ENCODE results near the gene EIF2S2. TPM values are rescaled to one million over a fixed set of nuclear protein-coding genes. Genes with fewer than 3 reads are reported as not detected.

The EIF2S2 gene
- total RNA-seq, 1 donor from 2014 or later = 41.1 TPM

DNA sequence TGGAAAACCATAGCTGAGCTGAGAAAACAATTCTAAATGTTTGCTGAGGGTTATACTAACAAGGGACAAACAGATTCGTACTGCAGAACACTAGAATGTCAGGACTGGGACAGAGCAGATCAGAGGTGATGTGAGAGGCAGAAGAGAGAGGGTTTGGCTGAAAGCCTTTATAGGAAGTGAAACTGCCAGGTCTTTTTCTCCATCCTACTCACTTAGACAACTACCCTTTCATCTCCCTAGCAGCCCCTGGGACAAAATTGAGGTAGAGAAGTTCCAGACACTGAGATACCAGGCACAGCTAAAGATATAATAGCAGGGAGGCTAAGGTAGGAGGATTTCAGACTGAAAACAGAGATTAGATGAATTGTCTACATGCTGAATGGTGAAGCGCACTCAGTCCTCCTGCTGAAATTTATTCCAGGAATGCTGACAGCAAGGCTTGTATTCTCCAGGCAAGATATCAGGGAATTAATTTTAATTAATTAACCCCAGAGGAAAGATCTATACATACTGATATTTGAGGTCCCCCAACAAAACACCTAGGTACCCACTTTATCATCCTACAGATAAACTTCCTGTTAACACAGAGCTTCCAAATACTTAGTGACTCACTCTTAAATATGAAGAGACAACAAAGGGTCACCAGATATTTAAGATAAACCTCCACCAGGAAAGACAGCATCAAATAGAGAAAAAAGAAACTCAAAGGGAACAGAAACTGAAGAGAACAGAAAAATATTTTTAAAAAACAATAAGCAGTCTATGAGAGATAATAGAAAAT, 12.6 kb upstream of the EIF2S2 start:
- intact Hi-C loops (cut with micrococcal nuclease) = loop anchor here (5.0 kb wide), 1 partner anchor 42 kb away; no protein-coding TSS in a partner anchor
- ATAC-seq (no peak), DNase-seq (no peak)

DNA sequence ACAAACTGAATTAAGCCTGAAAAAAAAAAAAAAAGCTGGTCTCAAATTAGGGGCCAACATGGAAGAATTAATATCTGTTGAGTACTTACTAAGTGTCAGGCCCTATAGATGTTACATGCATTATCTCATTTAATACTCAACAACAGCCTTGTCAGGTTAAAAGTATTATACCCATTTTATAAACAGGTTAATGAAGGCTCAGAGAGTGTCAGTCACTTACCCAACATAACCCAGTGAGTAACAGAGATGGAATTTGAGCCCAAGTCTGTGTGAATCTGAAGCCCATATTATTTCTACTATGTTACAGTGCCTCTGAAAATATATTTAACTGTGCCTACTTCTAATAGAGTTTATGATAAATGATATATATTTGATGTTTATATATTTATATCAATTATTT, 11.3 kb upstream of the EIF2S2 start:
- DNase-seq = no peak
- ATAC-seq = no peak
- intact Hi-C loops (cut with micrococcal nuclease) = no loop called here

DNA sequence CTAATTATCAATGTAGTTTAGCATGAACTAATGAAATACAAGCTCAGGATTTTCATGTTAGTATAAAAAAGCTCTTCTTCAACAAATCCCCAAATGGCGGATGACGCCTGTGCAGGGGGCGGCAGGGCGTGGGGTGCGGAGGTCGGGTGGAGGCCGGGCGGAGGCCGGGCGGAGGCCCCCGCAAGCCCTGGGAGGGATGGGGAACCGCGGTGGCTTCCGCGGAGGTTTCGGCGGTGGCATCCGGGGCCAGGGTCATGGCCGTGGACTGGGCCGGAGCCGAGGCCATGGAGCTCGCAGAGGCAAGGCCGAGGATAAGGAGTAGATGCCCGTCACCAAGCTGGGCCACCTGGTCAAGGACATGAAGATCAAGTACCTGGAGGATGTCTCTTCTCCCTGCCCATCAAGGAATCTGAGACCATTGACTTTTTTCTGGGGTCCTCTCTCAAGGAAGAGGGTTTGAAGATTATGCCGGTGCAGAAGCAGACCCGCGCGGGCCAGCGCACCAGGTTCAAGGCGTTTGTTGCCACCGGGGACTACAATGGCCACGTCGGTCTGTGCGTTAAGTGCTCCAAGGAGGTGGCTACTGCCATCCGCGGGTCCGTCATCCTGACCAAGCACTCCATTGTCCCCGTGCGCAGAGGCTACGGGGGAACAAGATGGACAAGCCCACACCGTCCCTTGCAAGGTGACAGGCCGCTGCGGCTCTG, 10.4 kb upstream of the EIF2S2 start:
- ATAC-seq (no peak), DNase-seq (no peak)
- intact Hi-C loops (cut with micrococcal nuclease) = no loop called here

DNA sequence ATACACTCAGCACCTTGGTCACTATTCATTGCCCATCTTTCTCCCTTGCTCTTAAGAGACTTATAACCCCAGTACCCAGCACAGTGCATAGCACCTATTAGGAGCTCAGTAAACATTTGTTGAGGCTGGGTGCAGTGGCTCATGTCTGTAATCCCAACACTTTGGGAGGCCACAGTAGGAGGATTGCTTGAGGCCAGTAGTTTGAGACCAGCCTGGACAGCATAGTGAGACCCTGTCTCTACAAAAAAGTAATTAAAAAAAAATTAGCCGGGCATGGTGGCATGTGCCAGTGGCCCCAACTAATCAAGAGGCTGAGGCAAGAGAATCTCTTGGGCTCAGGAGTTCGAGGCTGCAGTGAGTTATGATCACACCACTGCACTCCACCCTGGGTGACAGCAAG, 8.2 kb upstream of the EIF2S2 start:
- intact Hi-C loops (cut with micrococcal nuclease) = no loop called here
- ATAC-seq (no peak), DNase-seq (no peak)

DNA sequence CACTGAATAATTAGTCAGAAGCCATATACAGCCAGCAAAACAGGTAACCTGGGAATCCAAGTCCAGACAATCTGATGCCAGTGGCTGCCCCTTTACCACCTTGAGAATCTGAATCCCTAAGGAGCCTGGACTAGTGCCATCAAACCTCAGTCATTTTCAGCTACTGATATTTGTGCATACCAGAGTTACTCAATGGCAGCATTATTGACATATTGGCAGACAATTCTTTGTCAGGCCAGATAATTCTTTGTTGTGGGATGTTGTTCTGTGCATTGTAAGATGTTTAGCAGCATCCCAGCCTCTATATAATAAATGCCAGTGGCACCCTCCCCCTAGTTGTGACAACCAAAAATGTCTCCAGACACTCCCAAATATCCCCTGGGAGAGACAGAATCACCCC, 3.2 kb upstream of the EIF2S2 start:
- ATAC-seq (no peak), DNase-seq (no peak)
- intact Hi-C loops (cut with micrococcal nuclease) = no loop called here

DNA sequence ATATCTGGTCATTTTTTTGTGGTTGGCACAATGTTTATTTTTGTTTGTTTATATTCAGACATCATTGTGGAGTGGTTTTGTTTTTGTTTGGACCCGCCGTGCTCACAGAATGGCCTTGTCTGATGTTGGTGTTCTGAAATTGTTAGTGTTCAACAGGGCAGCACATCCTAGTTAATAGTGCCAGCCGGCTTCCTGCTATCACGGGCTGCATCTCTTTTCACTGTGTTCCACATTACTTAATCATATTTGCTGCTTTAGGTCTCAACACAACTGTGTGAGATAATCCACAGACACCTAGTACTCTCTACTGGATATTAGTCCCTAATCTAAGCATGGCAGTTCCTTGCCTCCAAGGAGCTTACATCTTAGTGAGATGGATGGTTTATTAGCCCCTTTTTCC, 2.8 kb upstream of the EIF2S2 start:
- intact Hi-C loops (cut with micrococcal nuclease) = no loop called here
- no peak for ATAC-seq
- no peak for DNase-seq

DNA sequence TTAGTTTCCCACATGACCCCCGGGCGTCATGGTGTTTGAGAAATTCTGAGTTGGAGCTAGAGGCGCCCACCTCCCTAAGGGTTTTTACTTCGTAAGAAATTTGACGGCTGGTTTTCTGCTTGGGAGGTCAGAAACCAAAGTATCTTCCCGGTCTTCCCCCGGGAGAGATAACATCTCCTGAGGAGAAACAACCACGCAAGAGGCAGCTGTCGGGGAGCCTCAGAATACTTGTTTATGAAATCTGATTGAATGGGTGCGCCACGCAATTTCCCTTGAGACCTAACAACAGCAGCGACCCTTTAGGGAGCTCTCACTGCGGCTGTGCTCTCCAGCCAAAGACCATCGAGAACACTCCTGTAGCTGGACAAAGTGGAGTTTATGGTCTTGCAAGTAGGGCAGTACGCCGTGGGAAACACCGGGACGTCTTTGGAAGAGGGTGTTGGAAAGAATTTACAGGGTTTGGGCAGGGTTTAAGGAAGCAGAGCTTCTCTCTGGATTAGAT, 608 bp upstream of the EIF2S2 start:
- intact Hi-C loops (cut with micrococcal nuclease) = no loop called here
- ATAC-seq (peak; percentile 3), DNase-seq (no peak)

DNA sequence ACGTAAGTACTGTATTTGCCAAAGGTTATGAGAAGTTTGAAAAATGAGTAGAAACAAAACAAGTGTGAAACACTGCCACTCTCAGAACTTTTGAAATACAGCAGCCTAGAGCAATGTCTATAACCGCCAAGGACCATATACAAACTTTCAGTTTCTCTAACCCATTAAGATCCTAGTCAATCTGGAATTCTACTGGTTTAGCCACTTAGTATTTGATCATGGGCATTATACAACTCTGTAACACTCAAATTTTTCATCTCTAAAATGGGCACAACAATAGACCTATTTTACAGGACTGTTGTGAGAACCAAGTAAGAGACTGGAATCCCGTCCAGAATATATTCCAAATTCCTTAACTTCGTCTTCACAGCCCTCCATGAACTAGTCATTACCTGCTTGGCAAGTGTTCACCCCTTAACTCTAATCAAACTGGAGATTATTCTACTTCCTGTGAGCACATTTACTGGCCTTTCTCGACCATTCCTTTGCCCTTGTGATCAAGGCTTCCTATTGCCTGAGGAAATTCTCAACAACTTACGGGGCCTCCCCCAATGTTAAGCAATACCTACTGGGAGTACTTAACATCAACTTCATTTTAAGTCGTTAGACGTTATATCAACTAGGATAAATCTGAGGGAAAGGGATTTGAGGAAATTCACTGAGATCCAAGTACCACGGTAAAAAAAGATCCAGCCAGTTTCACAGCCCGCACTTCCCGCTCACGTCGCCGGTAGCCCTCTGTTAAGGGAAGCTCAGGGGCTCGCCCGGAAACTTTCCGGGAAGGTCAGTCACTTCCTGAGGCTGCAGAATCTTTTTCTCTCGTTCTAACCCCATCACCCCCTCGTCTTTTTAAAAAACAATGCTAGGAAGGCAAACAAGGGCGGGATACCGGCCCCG, 1.1 kb downstream of the EIF2S2 start:
- DNase-seq (no peak), ATAC-seq (no peak)
- intact Hi-C loops (cut with micrococcal nuclease) = no loop called here

DNA sequence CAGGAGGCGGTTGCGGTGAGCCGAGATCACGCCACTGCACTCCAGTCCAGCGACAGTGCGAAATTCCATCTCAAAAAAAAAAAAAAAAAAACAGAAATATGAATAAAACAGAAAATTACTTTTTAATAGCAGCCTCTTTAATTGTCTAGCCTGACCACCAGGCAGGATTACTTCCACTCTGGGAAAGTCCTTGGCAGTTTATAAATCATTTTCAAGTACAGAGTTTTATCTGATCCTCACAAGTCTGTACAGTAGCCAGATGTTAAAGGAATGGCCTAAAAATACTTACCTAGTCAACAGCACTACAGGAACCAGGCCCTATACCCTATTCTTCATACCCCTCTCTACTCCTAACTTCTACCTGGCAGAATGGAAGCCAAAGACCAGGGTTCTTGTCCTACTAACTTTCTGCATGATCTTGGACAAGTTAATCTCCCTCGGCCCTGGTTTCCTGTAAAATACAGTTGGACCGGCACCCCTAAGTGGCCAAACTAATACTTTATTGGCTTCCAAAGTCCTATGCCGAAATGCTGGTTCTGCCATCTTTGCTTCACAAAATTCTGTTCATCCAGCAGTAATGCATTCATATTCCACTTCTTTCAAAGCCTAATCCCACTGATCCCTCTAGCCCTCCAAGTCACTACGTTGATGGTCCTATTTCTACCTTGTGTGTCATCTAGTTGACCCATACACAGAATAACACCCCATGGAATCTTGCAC, 1.9 kb downstream of the EIF2S2 start:
- no peak for DNase-seq
- no peak for ATAC-seq
- intact Hi-C loops (cut with micrococcal nuclease) = no loop called here

DNA sequence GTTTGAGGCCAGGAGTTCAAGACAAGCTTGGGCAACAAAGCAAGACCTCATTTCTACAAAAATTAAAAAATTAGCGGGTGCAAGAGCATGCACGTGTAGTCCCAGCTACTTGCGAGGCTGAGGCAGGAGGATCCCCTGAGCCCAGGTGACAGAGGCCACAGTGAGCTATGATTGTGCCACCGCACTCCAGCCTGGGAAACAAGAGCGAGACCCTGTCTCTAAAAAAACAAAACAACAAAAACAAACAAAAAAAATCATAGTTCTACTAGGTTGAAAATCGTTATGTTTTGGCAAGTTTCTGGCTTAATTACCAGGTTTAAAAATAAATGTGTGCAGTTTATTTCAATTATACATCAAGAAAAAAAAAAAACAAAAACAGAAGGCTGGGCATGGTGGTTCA, 2.6 kb downstream of the EIF2S2 start:
- intact Hi-C loops (cut with micrococcal nuclease) = no loop called here
- ATAC-seq = no peak

DNA sequence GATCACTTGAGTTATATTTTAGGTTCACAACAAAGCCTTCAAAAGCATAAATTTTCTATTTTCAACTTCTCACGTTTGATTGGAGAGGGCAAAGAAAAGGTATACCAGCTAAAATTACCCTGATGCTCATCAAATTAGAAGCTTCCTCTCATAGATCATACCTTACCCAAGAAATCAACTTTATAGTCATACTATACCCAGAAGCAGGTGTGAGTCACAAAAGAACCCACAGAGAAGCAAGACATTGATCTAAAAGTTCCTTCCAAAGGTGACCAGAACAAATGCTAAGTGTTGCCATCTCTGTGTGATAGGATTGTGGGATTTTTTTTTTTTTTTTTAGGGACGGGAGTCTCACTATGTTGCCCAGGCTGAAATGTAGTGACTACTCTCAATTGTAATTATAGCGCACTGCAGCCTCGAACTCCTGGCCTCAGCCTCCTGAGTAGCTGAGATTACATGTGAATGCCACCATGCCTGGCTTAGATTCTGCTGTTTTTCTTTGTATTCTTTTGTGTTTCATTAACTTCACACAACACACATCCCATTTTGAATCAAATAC, 3.3 kb downstream of the EIF2S2 start:
- ATAC-seq = no peak
- intact Hi-C loops (cut with micrococcal nuclease) = no loop called here

More for the DNA sequence above, 2.6 kb downstream of the EIF2S2 start:
- DNase-seq = no peak

DNA sequence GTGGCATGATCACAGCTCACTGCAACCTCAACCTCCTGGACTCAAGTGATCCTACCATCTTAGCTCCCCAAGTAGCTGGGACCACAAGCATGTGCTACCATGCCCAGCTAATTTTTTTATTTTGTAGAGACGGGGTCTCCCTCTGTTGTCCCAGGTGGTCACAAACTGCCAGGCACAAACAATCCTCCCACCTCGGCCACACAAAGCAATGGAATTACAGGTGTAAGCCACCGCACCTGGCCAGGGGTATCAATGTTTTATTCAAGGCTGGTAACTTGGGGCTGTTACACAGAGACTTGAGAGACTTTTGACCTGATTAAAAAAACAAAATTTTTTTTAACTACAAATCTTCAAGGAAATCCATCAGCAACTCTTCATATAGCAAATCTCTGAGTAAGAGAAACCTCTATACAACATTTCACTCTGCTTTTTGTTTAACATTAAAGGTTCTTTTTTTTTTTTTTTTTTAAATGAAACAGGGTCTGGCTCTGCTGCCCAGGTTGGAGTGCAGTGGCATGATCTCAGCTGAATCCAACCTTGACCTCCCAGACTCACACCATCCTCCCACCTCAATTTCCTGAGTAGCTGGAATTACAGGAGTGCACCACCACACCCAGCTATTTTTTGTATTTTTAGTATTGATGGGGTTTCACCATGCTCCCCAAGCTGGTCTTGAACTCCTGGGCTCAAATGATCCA, 5.9 kb downstream of the EIF2S2 start:
- DNase-seq = no peak
- intact Hi-C loops (cut with micrococcal nuclease) = no loop called here

More for the DNA sequence above, 3.3 kb downstream of the EIF2S2 start:
- DNase-seq = no peak

DNA sequence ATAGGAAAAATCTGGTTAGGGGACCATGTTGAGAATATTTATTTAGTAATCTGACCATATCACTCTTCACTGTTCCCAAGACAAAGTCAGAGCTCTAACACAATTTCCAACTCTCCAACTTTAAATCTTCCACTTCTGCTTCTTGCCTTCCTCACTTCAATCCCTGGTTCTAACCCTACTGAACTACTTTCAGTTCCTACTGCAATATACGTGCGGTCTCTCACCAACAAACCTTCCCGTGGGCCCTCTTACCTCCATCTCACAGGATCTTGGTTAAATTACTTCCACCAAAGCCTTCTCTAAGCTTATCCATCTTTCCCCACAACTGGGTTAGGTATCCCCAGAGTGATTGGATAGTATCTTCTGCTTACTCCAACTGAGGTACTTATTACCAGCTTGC, 8.0 kb downstream of the EIF2S2 start:
- DNase-seq = no peak
- ATAC-seq = no peak
- intact Hi-C loops (cut with micrococcal nuclease) = no loop called here

More for the DNA sequence above, 5.9 kb downstream of the EIF2S2 start:
- ATAC-seq = no peak

DNA sequence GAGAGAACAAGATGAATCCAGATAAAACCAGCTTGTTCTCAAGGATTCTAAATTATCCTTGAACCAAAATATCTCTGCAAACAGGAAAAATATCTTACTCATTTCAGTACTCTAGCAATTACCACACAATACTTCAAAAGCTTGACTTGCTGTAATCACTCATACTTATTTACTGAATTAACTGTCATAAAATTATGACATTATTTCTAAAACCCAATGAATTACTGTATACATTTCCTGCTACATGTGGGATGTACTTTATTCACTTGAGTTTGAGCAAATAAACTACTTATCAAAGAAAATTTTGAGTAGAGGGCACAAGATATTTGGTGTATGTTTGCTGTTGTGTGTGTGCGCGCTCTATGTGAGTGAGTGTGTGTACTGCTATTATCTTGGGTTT, 9.7 kb downstream of the EIF2S2 start:
- ATAC-seq (peak; percentile 19), DNase-seq (no peak)
- intact Hi-C loops (cut with micrococcal nuclease) = no loop called here

DNA sequence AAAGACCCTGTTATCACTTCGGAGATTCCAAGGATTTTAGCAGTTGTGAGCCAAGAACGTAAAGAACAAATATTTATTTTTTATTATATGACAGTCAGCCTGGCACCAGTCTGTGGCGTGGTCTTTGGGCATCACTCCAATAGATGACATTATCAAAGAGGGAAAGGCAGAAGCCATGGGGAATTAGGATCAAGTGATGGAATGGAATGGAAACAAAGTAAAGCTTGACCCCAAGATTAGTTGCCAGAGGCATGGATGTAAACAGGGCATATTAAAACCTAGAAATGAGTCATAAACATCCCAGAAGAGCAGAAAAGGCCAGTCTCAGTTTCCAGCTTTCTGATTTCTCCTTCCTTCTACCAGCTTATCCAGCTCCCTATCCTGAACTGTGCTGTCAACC, 11.5 kb downstream of the EIF2S2 start:
- no peak for DNase-seq
- intact Hi-C loops (cut with micrococcal nuclease) = no loop called here
- ATAC-seq = no peak

DNA sequence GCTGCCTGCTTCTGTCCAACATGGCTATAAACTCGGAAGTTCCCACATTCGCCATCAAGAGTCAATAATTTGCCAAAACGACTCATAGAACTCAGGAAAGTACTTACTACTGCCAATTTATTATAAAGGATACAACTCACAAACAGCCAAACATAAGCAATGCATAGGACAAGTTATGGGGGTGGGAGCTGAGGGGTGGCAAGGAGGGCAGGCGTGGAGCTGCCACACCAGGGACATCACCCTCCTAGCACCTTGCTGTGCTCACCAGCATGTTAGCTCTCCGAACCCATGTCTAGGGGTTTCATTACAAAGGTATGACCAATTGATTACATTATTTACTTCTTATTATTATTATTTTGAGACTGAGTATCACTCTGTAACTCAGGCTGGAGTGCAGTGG, 12.4 kb downstream of the EIF2S2 start:
- ATAC-seq = no peak
- DNase-seq = no peak
- intact Hi-C loops (cut with micrococcal nuclease) = no loop called here

DNA sequence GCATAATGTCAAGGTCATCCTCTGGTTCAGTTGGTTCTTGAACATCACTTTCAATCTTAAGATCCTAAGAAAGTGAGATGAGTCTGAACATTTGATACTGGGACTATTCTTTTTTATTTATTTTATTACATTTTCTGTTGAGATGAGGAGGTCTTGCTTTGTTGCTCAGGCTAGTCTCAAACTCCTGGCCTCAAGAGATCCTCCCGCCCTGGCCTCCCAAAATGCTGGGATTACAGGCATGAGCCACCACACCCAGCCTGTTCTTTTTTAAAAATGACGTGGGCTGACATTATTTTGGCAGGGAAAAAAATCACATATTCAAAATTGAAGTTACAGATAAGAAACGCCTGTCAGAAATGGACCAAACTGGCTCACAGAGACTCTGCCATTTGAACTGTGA, 13.5 kb downstream of the EIF2S2 start:
- no peak for DNase-seq
- intact Hi-C loops (cut with micrococcal nuclease) = no loop called here
- no peak for ATAC-seq
